ENCODE data around the gene SDHA.
"Not testable (repeated sequence)": the region's sequence is repeated elsewhere in the genome, so short reads cannot be mapped to it uniquely, and the experiment has no call there.

Gene SDHA

GRCh38 chr5:296954-297353 lies 78.8 kb downstream of the SDHA start:
- not testable (repeated sequence) for H3K27ac Mint-ChIP-seq

DNA sequence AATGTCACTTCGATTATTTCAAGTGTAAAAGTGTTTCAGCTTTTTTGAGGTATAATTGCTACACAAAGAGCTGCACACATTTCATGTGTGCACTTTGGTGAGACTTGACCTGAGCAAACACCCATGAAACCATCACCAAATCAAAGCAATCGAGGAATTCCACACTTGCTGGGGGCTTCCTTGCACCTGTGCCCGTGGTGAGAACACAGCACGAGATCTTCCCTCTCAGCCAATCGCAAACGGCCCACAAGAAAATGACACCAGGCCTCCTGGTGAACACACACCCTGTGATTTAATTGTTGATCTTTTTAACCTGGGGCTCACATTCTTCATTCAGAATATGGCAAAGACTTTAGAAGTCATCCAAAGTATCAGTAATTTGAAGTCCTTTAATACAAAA lies 79.3 kb downstream of the SDHA start:
- peaks cover 22% of the 10 kb centered on the region for H3K4me1 Mint-ChIP-seq (ENCODE audit: low read depth)
- peak overlapping the region; percentile 4 for H3K4me3 Mint-ChIP-seq
- not testable (repeated sequence) for H3K36me3 Mint-ChIP-seq (ENCODE audit: low read depth); H3K27ac Mint-ChIP-seq; H3K9me3 Mint-ChIP-seq; H3K27me3 Mint-ChIP-seq (ENCODE audit: low read depth)

More at GRCh38 chr5:296954-297353, 78.8 kb downstream of the SDHA start:
- H3K36me3 Mint-ChIP-seq (ENCODE audit: low read depth); H3K27me3 Mint-ChIP-seq (ENCODE audit: low read depth); H3K9me3 Mint-ChIP-seq: not testable (repeated sequence)
- Mint-ChIP-seq H3K4me1 (ENCODE audit: low read depth) (peaks cover 20% of the 10 kb centered on the region), H3K4me3 (peak overlapping the region; percentile 4)

- H3K4me3 Mint-ChIP-seq; H3K9me3 Mint-ChIP-seq; H3K27me3 Mint-ChIP-seq (ENCODE audit: low read depth); H3K27ac Mint-ChIP-seq; H3K36me3 Mint-ChIP-seq (ENCODE audit: low read depth): not testable (repeated sequence)
- peaks cover 19% of the 10 kb centered on the region for H3K4me1 Mint-ChIP-seq (ENCODE audit: low read depth)
Measured at GRCh38 chr5:297991-298736, 80.0 kb downstream of the SDHA start.

GRCh38 chr5:298737-299125 lies 80.6 kb downstream of the SDHA start:
- Mint-ChIP-seq H3K27me3 (ENCODE audit: low read depth) (no peaks in the 10 kb centered on the region), H3K4me1 (ENCODE audit: low read depth) (peaks cover 21% of the 10 kb centered on the region), H3K4me3 (no peak overlapping the region), H3K36me3 (ENCODE audit: low read depth) (peaks cover 2% of the 10 kb centered on the region), H3K9me3 (no peaks in the 10 kb centered on the region), H3K27ac (no peak overlapping the region)

DNA sequence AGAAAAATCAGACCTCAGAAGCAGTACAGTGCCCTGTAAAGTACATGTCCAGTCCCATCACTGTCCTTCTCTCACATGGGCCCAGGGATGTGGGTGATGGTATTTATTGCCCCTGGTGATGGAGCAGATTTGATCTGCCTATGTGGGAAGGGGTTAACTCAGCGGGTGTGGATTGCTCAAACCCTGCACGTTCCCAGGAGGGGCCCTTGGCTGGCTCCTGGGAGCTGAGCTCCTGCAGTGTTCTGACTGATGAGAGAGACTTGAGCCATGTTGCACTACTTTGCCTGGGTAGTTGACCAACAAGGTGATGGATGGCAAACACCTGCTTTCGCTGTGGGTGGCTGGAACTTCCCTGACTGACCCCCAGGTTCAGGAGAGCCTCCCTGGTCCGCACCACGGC lies 81.8 kb downstream of the SDHA start:
- peaks cover 21% of the 10 kb centered on the region for H3K4me1 Mint-ChIP-seq (ENCODE audit: low read depth)
- H3K27ac Mint-ChIP-seq; H3K36me3 Mint-ChIP-seq (ENCODE audit: low read depth); H3K4me3 Mint-ChIP-seq; H3K9me3 Mint-ChIP-seq; H3K27me3 Mint-ChIP-seq (ENCODE audit: low read depth): not testable (repeated sequence)

GRCh38 chr5:300691-301435 lies 82.7 kb downstream of the SDHA start:
- H3K36me3 Mint-ChIP-seq (ENCODE audit: low read depth); H3K9me3 Mint-ChIP-seq; H3K4me3 Mint-ChIP-seq; H3K27me3 Mint-ChIP-seq (ENCODE audit: low read depth); H3K27ac Mint-ChIP-seq: not testable (repeated sequence)
- H3K4me1 Mint-ChIP-seq (ENCODE audit: low read depth), result peaks cover 21% of the 10 kb centered on the region

- H3K36me3 Mint-ChIP-seq (ENCODE audit: low read depth); H3K27ac Mint-ChIP-seq; H3K4me3 Mint-ChIP-seq; H3K9me3 Mint-ChIP-seq; H3K27me3 Mint-ChIP-seq (ENCODE audit: low read depth): not testable (repeated sequence)
- H3K4me1 Mint-ChIP-seq (ENCODE audit: low read depth), result peaks cover 12% of the 10 kb centered on the region
Measured at GRCh38 chr5:302416-302815, 84.3 kb downstream of the SDHA start.

GRCh38 chr5:302966-303365 lies 84.8 kb downstream of the SDHA start:
- no peaks in the 10 kb centered on the region for H3K27me3 Mint-ChIP-seq (ENCODE audit: low read depth)
- peaks cover 10% of the 10 kb centered on the region for H3K4me1 Mint-ChIP-seq (ENCODE audit: low read depth)
- no peak overlapping the region for H3K27ac Mint-ChIP-seq
- no peaks in the 10 kb centered on the region for H3K9me3 Mint-ChIP-seq
- peaks cover 2% of the 10 kb centered on the region for H3K36me3 Mint-ChIP-seq (ENCODE audit: low read depth)
- no peak overlapping the region for H3K4me3 Mint-ChIP-seq

GRCh38 chr5:303741-304140 lies 85.6 kb downstream of the SDHA start:
- H3K4me3 Mint-ChIP-seq; H3K9me3 Mint-ChIP-seq; H3K27ac Mint-ChIP-seq; H3K36me3 Mint-ChIP-seq (ENCODE audit: low read depth); H3K4me1 Mint-ChIP-seq (ENCODE audit: low read depth); H3K27me3 Mint-ChIP-seq (ENCODE audit: low read depth): not testable (repeated sequence)

GRCh38 chr5:305050-305449 lies 86.9 kb downstream of the SDHA start:
- Mint-ChIP-seq H3K27me3 (ENCODE audit: low read depth) (no peaks in the 10 kb centered on the region), H3K4me1 (ENCODE audit: low read depth) (peaks cover 7% of the 10 kb centered on the region), H3K4me3 (no peak overlapping the region), H3K9me3 (no peaks in the 10 kb centered on the region), H3K36me3 (ENCODE audit: low read depth) (peaks cover 2% of the 10 kb centered on the region), H3K27ac (no peak overlapping the region)

- Mint-ChIP-seq H3K4me3 (no peak overlapping the region), H3K9me3 (no peaks in the 10 kb centered on the region), H3K36me3 (ENCODE audit: low read depth) (peaks cover 2% of the 10 kb centered on the region), H3K27ac (no peak overlapping the region), H3K27me3 (ENCODE audit: low read depth) (no peaks in the 10 kb centered on the region), H3K4me1 (ENCODE audit: low read depth) (peaks cover 7% of the 10 kb centered on the region)
Measured at GRCh38 chr5:305459-305858, 87.3 kb downstream of the SDHA start.

DNA sequence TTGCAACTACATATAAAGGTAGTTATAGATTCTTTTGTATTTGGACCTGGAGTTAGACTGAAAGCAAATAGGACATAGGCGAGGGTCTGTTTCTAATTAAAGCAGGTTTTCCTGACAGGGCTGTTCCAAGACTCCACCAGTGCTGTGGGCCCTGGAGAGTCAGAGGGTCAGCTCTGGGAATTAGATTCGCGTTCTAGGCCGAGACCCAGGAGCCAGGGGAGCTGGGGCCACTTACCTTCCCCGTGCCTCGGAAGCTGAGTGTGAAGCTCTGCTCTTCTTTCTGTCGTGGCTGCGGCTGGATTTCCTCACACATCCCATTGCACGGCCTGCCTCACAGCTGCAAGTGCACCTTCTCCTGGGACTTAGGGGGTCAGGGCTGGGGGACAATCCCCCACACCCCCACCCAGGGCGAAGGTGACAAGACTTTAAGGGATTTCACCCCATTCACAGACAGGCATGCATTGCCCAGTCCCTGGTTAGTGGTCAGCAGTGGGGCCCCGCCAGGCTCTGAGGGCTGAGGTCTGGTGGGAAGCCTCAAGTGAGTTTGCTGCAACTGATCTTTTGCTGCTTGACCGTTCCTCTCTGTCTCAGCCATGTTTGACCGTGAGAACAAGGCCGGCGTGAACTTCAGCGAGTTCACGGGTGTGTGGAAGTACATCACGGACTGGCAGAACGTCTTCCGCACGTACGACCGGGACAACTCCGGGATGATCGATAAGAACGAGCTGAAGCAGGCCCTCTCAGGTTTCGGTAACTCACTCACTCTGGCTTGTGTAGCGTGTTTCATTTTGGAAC lies 88.1 kb downstream of the SDHA start:
- Mint-ChIP-seq H3K27me3 (ENCODE audit: low read depth) (no peaks in the 10 kb centered on the region), H3K4me1 (ENCODE audit: low read depth) (peaks cover 7% of the 10 kb centered on the region), H3K9me3 (no peaks in the 10 kb centered on the region), H3K27ac (no peak overlapping the region), H3K4me3 (no peak overlapping the region), H3K36me3 (ENCODE audit: low read depth) (peaks cover 4% of the 10 kb centered on the region)

Measured in T-helper 1 cell treated with Interleukin-12 subunit alpha and Interleukin-12 subunit beta and Interleukin-4 antibody, amounts not matched to agents 30 μg/mL and 1 μg/mL, for 36 hours (primary cell).